NCI-H1092 treated with DMSO at 0.1 percent for 48 hours (cell line): Measurements from ENCODE around the gene PNMT.
A peak's percentile ranks its signal among the peaks of the same experiment; 100 is the strongest.
"Not testable (repeated sequence)": the region's sequence is repeated elsewhere in the genome, so short reads cannot be mapped to it uniquely, and the experiment has no call there.

Experiments
- DNase-seq: peaks from one replicate; lab custom pipeline; 2025; lab: John Stamatoyannopoulos, UW

The PNMT gene

GRCh38 chr17:39687546-39688474 is 19.6 kb downstream of the PNMT start, which contains the start of gene PGAP3:
TSS of gene PGAP3 (minus strand) at chr17:39688057. CDS start at chr17:39688014, 43 bp downstream.
- DNase-seq: peak; percentile 95

- no peak for DNase-seq
Observed at GRCh38 chr17:39688475-39688835, 20.2 kb downstream of the PNMT start.

GRCh38 chr17:39688945-39689344 is 20.7 kb downstream of the PNMT start:
- no peak for DNase-seq

- no peak for DNase-seq
Observed at GRCh38 chr17:39694593-39694992, 26.3 kb downstream of the PNMT start.

GRCh38 chr17:39695089-39695474 is 26.8 kb downstream of the PNMT start:
- DNase-seq: no peak

GRCh38 chr17:39696731-39697130 is 28.5 kb downstream of the PNMT start:
- DNase-seq: no peak

GRCh38 chr17:39697961-39698360 is 29.7 kb downstream of the PNMT start:
- DNase-seq: no peak

- not testable (repeated sequence) for DNase-seq
Observed at GRCh38 chr17:39699157-39699817, 31.0 kb downstream of the PNMT start.

- DNase-seq: no peak
Observed at GRCh38 chr17:39699818-39700147, 31.5 kb downstream of the PNMT start, which contains the start of gene ERBB2. TSS of gene ERBB2 (plus strand) at chr17:39700064. CDS start at chr17:39700239, 175 bp downstream.

- no peak for DNase-seq
Observed at GRCh38 chr17:39700148-39700987, 32.1 kb downstream of the PNMT start.

GRCh38 chr17:39701012-39701783 is 32.9 kb downstream of the PNMT start:
- no peak for DNase-seq

- DNase-seq: no peak
Observed at GRCh38 chr17:39701784-39702422, 33.6 kb downstream of the PNMT start.

- DNase-seq: no peak
Observed at GRCh38 chr17:39702901-39703893, 34.9 kb downstream of the PNMT start.

GRCh38 chr17:39703913-39704312 is 35.7 kb downstream of the PNMT start:
- DNase-seq: no peak

- DNase-seq: no peak
Observed at GRCh38 chr17:39704821-39705551, 36.7 kb downstream of the PNMT start.

GRCh38 chr17:39705786-39706348 is 37.6 kb downstream of the PNMT start:
- no peak for DNase-seq

- DNase-seq: no peak
Observed at GRCh38 chr17:39706383-39706782, 38.1 kb downstream of the PNMT start.

- no peak for DNase-seq
Observed at GRCh38 chr17:39706921-39707337, 38.7 kb downstream of the PNMT start.
